ENCODE measurements around the gene FBN1.

DNA sequence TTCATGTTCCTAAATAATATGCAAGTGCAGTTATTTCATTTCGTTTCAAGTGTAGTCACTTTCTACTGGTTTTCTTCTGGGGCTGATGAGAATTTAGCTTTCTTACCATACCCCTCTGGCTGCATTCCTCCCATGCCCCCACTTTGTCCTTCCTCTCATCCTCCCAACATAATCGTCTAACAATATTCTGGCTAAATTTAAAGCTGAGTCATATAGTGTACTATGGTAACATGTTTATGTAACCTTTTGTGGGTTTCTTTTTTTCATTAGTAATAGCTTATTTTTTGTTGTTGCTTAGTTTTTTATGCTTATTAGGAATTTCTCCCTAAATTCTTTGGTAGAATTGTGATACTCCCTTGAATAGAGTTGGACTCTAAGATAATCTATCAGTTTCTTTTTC, 283.8 kb downstream of the FBN1 start:
- TF ChIP-seq CEBPB (IDR thresholded peaks at IDR 0.05) (no peak), EP300 (IDR thresholded peaks at IDR 0.05; ENCODE audit: borderline replicate concordance) (no peak), NFIC (IDR thresholded peaks at IDR 0.05) (no peak), YY1 (IDR thresholded peaks at IDR 0.05; ENCODE audit: low read depth) (no peak), TAF1 (IDR thresholded peaks at IDR 0.05; ENCODE audit: low read depth) (no peak), RAD21 (IDR thresholded peaks at IDR 0.05; ENCODE audit: low read depth) (no peak), CREB1 (IDR thresholded peaks at IDR 0.05; ENCODE audit: low read depth) (no peak), TCF12 (IDR thresholded peaks at IDR 0.05; ENCODE audit: low read depth) (no peak)
- TF ChIP-seq, protein P1, sequence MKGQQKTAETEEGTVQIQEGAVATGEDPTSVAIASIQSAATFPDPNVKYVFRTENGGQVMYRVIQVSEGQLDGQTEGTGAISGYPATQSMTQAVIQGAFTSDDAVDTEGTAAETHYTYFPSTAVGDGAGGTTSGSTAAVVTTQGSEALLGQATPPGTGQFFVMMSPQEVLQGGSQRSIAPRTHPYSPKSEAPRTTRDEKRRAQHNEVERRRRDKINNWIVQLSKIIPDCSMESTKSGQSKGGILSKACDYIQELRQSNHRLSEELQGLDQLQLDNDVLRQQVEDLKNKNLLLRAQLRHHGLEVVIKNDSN (IDR thresholded peaks at IDR 0.05): no peak
- TF ChIP-seq, protein P2, sequence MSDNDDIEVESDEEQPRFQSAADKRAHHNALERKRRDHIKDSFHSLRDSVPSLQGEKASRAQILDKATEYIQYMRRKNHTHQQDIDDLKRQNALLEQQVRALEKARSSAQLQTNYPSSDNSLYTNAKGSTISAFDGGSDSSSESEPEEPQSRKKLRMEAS (IDR thresholded peaks at IDR 0.05): no peak
- TF ChIP-seq, protein P3, sequence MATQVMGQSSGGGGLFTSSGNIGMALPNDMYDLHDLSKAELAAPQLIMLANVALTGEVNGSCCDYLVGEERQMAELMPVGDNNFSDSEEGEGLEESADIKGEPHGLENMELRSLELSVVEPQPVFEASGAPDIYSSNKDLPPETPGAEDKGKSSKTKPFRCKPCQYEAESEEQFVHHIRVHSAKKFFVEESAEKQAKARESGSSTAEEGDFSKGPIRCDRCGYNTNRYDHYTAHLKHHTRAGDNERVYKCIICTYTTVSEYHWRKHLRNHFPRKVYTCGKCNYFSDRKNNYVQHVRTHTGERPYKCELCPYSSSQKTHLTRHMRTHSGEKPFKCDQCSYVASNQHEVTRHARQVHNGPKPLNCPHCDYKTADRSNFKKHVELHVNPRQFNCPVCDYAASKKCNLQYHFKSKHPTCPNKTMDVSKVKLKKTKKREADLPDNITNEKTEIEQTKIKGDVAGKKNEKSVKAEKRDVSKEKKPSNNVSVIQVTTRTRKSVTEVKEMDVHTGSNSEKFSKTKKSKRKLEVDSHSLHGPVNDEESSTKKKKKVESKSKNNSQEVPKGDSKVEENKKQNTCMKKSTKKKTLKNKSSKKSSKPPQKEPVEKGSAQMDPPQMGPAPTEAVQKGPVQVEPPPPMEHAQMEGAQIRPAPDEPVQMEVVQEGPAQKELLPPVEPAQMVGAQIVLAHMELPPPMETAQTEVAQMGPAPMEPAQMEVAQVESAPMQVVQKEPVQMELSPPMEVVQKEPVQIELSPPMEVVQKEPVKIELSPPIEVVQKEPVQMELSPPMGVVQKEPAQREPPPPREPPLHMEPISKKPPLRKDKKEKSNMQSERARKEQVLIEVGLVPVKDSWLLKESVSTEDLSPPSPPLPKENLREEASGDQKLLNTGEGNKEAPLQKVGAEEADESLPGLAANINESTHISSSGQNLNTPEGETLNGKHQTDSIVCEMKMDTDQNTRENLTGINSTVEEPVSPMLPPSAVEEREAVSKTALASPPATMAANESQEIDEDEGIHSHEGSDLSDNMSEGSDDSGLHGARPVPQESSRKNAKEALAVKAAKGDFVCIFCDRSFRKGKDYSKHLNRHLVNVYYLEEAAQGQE (IDR thresholded peaks at IDR 0.05; ENCODE audit: low read depth): no peak
